Mesendoderm (in vitro differentiated cells): Measurements from ENCODE around the gene LHX3.

Source experiments
- DNase-seq: peaks from one replicate; pipeline ENCODE4 v3.0.0; 2013
- H2AK5ac ChIP-seq: 2 replicates; pipeline ENCODE4 v1.6.1; 2013; ENCODE audit warnings: low read length, inconsistent platforms
- H2BK120ac ChIP-seq: 2 replicates; pipeline ENCODE4 v1.6.1; 2013; ENCODE audit warnings: low read depth, mild to moderate bottlenecking, low read length, moderate library complexity, mixed read lengths
- H2BK15ac ChIP-seq: replicated peaks from 2 replicates; pipeline ENCODE4 v1.6.1; 2013; ENCODE audit warnings: low read depth, mild to moderate bottlenecking, moderate library complexity
- H2BK5ac ChIP-seq: 2 replicates; pipeline ENCODE4 v1.6.1; 2013; ENCODE audit warnings: low read length, inconsistent platforms
- H3K18ac ChIP-seq: 2 replicates; pipeline ENCODE4 v1.6.1; 2013; ENCODE audit warnings: mild to moderate bottlenecking, low read length, mixed read lengths
- H3K23ac ChIP-seq: one replicate; pipeline ENCODE4 v1.6.1; 2013; ENCODE audit warnings: low read length
- H3K27ac ChIP-seq: 2 replicates; pipeline ENCODE4 v1.5.1; 2013; ENCODE audit warnings: low read depth, mild to moderate bottlenecking, inconsistent platforms, low read length, moderate library complexity
- H3K27me3 ChIP-seq: 2 replicates; pipeline ENCODE4 v1.6.1; 2013; ENCODE audit warnings: low read length, control low read depth, mild to moderate bottlenecking, inconsistent platforms; ENCODE audit not compliant: insufficient read depth, poor library complexity
- H3K36me3 ChIP-seq: 2 replicates; pipeline ENCODE4 v1.6.1; 2013; ENCODE audit warnings: low read length, inconsistent platforms; ENCODE audit not compliant: control insufficient read depth, insufficient read depth
- H3K4ac ChIP-seq: one replicate; pipeline ENCODE4 v1.6.1; 2013; ENCODE audit warnings: low read depth, mild to moderate bottlenecking, low read length, moderate library complexity
- H3K4me1 ChIP-seq: 2 replicates; pipeline ENCODE4 v1.6.1; 2013; ENCODE audit warnings: low read depth, low read length, inconsistent platforms; ENCODE audit not compliant: control insufficient read depth
- H3K4me2 ChIP-seq: 2 replicates; pipeline ENCODE4 v1.6.1; 2013; ENCODE audit warnings: low read length
- H3K4me3 ChIP-seq: 2 replicates; pipeline ENCODE4 v1.5.1; 2013; ENCODE audit warnings: mild to moderate bottlenecking, low read length
- H3K56ac ChIP-seq: one replicate; pipeline ENCODE4 v1.6.1; 2013; ENCODE audit warnings: low read length
- H3K79me1 ChIP-seq: 2 replicates; pipeline ENCODE4 v1.6.1; 2013; ENCODE audit warnings: low read length, inconsistent platforms
- H3K79me2 ChIP-seq: 2 replicates; pipeline ENCODE4 v1.6.1; 2013; ENCODE audit warnings: mild to moderate bottlenecking, low read length; ENCODE audit not compliant: control insufficient read depth, insufficient read depth
- H3K9ac ChIP-seq: 2 replicates; pipeline ENCODE4 v1.6.1; 2013; ENCODE audit warnings: low read length, inconsistent platforms
- H4K5ac ChIP-seq: one replicate; pipeline ENCODE4 v1.6.1; 2013; ENCODE audit warnings: low read length
- H4K8ac ChIP-seq: one replicate; pipeline ENCODE4 v1.6.1; 2013; ENCODE audit warnings: low read depth, mild to moderate bottlenecking, control low read depth, low read length, moderate library complexity
- WGBS: extraction: QIAGEN DNeasy Blood & Tissue Kit; methylation state at CpG from one replicate; pipeline ENCODE4 v1.1.7; 2013; ENCODE audit warnings: low lambda C conversion rate, missing lambda C conversion rate; ENCODE audit not compliant: insufficient coverage; ENCODE audit errors: extremely low coverage; 5-methylcytosine and 5-hydroxymethylcytosine counted together

The LHX3 gene

DNA sequence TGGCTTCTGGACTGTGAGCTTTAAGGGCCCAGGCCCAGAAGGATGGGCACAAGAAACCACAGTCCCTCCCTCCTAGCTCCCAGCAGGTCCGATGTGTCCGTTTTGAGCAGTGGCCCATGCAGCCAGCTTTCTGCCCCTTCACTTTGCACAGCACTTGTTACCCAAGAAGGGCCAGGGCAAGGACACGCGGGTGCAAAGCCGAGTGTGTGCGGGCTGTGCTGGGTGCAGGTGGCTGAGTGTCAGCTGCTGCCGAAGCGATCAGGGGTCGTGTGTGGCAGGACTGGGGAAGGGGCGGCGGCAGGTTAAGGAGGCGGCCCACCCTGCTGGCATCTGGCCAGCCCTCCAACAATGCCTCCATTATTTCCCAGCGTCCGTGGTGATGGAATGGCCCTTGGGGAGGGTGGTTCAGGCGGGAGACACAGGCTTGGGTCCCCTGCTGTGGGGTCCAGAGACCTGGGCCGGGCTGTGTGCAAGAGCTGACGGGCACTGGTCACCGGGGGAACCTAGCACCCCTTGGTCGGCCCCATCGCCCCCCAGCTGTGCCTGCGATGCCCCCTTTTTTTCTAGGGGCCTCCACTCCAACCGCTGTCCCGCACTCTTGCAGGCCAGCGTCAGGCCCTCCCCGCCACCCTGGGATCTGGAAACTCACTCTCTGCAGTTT is 653 bp downstream of the LHX3 start:
- Histone ChIP-seq H3K4me3 (no peak overlapping the region), H3K56ac (no peak overlapping the region), H3K9ac (no peak overlapping the region), H3K4me1 (no peaks in the 10 kb centered on the region), H4K5ac (no peak overlapping the region), H3K79me2 (no peaks in the 10 kb centered on the region), H3K18ac (no peak overlapping the region), H3K23ac (no peak overlapping the region), H3K79me1 (no peaks in the 10 kb centered on the region), H2BK15ac (no peak overlapping the region), H3K36me3 (no peaks in the 10 kb centered on the region), H2BK5ac (no peak overlapping the region), H2AK5ac (no peak overlapping the region), H3K4ac (no peak overlapping the region), H3K4me2 (no peak overlapping the region), H3K27me3 (peaks cover 52% of the 10 kb centered on the region), H4K8ac (no peak overlapping the region), H2BK120ac (no peak overlapping the region), H3K27ac (no peak overlapping the region)
- DNase-seq = no peak
- WGBS = no CpG with 5 or more reads among the region's 25 CpGs

DNA sequence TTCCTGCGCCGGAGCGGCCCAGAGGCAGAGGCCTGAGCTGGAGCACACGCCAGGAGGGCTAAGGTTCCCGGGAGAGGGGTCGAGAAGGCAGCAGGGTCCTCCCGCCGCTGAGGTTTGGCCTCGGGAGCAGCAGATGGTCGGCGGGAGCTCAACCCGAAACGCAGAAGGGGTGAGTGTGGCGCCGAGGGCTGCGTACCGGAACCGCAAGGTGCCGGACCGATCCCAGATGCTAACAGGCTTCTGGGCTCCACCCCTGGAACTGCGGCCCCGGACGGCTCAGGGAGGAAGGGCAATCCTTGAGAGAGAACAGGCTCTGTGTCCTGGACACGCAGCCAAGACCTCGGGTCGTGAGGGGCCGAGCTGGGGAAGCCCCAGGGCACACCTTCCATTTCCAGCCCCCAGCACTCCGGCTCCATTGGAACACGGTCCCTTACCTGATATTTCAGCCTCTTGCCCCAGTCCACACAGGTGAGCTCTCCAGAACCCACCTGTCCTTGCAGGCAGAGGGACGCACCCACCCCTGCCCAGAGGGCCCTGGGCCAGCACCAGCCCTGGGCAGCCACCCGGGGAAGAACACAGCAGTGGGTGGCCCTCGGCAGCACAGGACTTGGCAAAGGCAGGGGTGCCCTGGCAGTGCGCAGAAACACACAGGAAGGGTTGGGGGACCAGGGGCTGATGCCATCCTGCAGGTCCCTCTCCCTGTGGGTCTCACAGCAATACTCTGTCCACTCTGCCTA is 1.4 kb downstream of the LHX3 start:
- Histone ChIP-seq H3K18ac (no peak overlapping the region), H3K4me2 (no peak overlapping the region), H3K79me2 (no peaks in the 10 kb centered on the region), H3K9ac (no peak overlapping the region), H4K8ac (no peak overlapping the region), H3K56ac (no peak overlapping the region), H3K27ac (no peak overlapping the region), H3K23ac (no peak overlapping the region), H3K4me1 (no peaks in the 10 kb centered on the region), H3K79me1 (no peaks in the 10 kb centered on the region), H2BK120ac (no peak overlapping the region), H3K4ac (no peak overlapping the region), H3K36me3 (no peaks in the 10 kb centered on the region), H2BK15ac (no peak overlapping the region), H3K4me3 (no peak overlapping the region), H2BK5ac (no peak overlapping the region), H3K27me3 (peaks cover 54% of the 10 kb centered on the region), H2AK5ac (no peak overlapping the region), H4K5ac (no peak overlapping the region)
- WGBS = no CpG with 5 or more reads among the region's 33 CpGs
- DNase-seq = no peak

DNA sequence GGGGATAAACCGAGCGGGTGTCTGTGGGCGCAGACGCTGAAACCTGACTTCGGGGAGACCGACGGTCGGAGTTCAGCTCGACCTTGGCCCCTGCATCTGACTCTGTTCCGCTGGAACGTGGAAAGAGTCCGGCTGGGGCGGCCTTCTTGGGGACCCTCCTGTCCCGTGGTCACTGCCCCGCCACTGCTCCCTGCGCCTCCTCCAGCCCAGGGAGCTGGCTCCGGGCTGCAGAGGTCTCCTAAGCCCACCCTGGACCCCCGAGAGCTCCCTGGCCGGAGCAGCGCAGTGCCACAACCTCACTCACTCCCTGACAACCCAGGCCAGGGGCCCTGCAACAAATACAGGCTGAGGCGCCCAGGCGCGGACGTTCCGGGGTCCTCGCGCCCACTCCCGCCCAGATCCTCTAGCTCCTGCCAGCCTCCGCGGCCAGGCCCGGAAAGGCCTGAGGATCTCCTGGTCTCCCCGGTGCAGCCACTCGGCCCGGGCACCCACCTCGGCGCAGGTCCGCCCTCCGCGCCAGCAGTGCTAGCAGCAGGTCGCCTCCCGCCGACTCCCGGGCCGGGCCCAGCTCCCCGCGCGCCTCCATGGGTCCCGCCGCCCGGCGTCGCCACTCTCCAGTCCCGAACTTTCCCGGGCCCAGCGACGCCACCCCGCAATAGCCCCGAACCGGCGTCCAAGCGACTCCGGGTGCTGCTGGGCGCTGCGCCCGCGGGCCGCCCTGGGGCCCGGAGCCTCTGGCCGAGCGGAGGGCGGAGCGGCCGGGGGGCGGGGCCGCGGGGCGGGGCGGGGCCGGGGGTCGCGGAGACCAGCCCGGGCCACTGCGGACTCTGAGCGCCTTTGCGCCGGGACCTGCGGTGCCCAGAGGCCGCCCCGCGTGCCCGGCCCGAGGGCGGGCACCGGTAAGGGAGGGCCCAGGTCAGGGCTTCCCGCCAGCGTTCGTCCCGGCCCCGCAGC is 2.2 kb downstream of the LHX3 start:
- no CpG with 5 or more reads among the region's 99 CpGs for WGBS
- Histone ChIP-seq H3K4me2 (no peak overlapping the region), H3K79me1 (no peaks in the 10 kb centered on the region), H3K56ac (no peak overlapping the region), H2AK5ac (no peak overlapping the region), H4K5ac (no peak overlapping the region), H3K36me3 (no peaks in the 10 kb centered on the region), H2BK120ac (no peak overlapping the region), H3K79me2 (no peaks in the 10 kb centered on the region), H3K9ac (no peak overlapping the region), H3K27me3 (peaks cover 62% of the 10 kb centered on the region), H3K4ac (no peak overlapping the region), H4K8ac (no peak overlapping the region), H3K27ac (no peak overlapping the region), H3K4me3 (no peak overlapping the region), H2BK15ac (no peak overlapping the region), H3K18ac (no peak overlapping the region), H3K23ac (no peak overlapping the region), H2BK5ac (no peak overlapping the region), H3K4me1 (no peaks in the 10 kb centered on the region)
- no peak for DNase-seq

DNA sequence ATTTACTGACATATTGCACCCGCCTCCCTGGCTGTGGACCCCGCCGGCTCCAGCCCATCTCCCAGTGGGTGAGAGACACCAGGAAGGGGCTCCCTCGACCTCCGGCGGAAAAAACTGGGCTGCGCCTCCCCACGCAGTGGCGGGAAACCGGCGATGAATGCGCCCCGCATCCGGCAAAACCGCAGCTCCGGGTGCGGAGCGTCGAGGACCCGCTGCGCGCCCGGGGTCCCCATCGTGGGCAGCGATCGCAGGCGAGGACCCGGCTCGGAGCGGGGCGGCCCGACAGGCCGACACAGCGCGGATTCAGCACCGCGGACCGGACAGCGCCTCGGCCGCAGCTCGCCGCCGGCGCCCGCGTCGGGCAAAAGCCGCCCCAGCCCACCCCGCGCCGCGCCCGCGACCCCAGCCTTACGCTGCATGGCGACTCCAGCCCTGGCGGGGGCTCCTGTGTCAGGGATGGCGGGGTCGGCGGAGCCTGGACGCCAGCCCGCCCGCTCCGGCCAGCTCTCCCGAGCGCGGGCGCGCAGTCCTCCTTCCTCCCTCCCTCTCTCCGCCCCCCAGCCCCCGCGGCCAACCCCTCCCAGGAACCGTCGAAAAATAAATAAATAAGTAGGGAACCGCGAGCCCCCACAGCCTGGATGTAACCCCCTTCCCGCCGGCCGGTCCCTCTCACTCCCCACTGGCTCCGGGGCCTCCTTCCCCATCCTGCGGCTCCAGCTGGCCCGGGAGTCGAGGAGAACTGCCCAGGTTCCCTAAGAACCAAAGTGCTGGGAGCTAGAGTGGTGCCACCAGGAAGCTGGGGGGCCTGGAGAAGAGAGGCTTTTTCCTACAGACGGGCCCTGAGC is 3.1 kb downstream of the LHX3 start:
- no CpG with 5 or more reads among the region's 85 CpGs for WGBS
- H2BK120ac ChIP-seq = no peak overlapping the region

DNA sequence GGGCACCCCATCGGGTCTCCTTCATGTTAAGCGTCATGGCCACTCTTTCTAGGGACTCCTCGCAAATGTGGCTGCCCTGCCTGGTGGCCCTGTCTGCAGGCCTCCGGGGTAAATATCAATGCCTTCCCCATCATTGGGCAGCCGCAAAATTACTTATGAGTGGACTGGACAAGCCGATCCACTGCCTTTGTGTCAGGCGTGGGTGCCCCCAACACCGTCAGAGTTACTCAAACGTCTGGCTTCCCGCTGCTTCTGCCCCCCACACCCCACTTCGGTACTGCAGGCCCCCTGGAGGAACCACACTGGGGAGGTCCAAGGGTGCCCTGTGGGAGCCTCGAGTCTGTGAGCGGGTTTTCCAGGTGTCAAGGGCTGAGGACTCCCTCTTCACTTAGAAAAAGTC is 3.8 kb downstream of the LHX3 start:
- Histone ChIP-seq H2AK5ac (no peak overlapping the region), H3K79me2 (no peaks in the 10 kb centered on the region), H3K4me2 (no peak overlapping the region), H3K27ac (no peak overlapping the region), H2BK120ac (no peak overlapping the region), H3K36me3 (no peaks in the 10 kb centered on the region), H4K8ac (no peak overlapping the region), H2BK15ac (no peak overlapping the region), H3K79me1 (no peaks in the 10 kb centered on the region), H2BK5ac (no peak overlapping the region), H3K4ac (no peak overlapping the region), H4K5ac (no peak overlapping the region), H3K27me3 (peaks cover 77% of the 10 kb centered on the region), H3K18ac (no peak overlapping the region), H3K56ac (no peak overlapping the region), H3K4me3 (no peak overlapping the region), H3K9ac (no peak overlapping the region), H3K23ac (no peak overlapping the region), H3K4me1 (no peaks in the 10 kb centered on the region)
- no peak for DNase-seq
- no CpG with 5 or more reads among the region's 13 CpGs for WGBS

More for the DNA sequence above, 3.1 kb downstream of the LHX3 start:
- Histone ChIP-seq H3K79me1 (no peaks in the 10 kb centered on the region), H3K4me2 (no peak overlapping the region), H3K79me2 (no peaks in the 10 kb centered on the region), H3K56ac (no peak overlapping the region), H3K9ac (no peak overlapping the region), H2BK5ac (no peak overlapping the region), H3K4me1 (no peaks in the 10 kb centered on the region), H3K18ac (no peak overlapping the region), H2BK15ac (no peak overlapping the region), H4K8ac (no peak overlapping the region), H3K4ac (no peak overlapping the region), H3K23ac (no peak overlapping the region), H3K4me3 (no peak overlapping the region), H2AK5ac (no peak overlapping the region), H4K5ac (no peak overlapping the region), H3K27ac (no peak overlapping the region), H3K27me3 (peaks cover 70% of the 10 kb centered on the region), H3K36me3 (no peaks in the 10 kb centered on the region)
- DNase-seq = no peak
